K562 (cell line): Measurements from ENCODE around the gene CLPSL2. TPM values are rescaled to one million over a fixed set of nuclear protein-coding genes. Genes with fewer than 3 reads are reported as not detected.

Experiments used
- ATAC-seq: fragments of 200-7000 bp; cut with Tn5 transposase; 3 replicates; pipeline ENCODE4 v1.9.1; 2020; ENCODE audit warnings: moderate library complexity
- BruUV-seq: library from RNA; stranded (reverse); fragments of 400-500 nt; replicated peaks from 2 replicates; lab custom pipeline; 2021; lab: Mats Ljungman, UMichigan
- CTCF ChIA-PET: fragments of 300-600 bp; formaldehyde crosslinking; extraction: SDS; loops from one replicate; lab custom pipeline; 2021; ENCODE audit warnings: low intra/inter-chr PET ratio; lab: Yijun Ruan, JAX
- POLR2A ChIA-PET: fragments of 300-600, 350-650 bp; sonication (Branson Sonifier 250); formaldehyde crosslinking; extraction: SDS; loops from one replicate; lab custom pipeline; 2021; ENCODE audit warnings: antibody characterized with exemption, inconsistent platforms; lab: Yijun Ruan, JAX
- DNase-seq, 4 experiments: peaks; one replicate each; pipeline versions ENCODE4 v3.0.0 to v3.0.0-alpha.2; 2011 to 2018; ENCODE audit warnings: low spot score in 3 of 4, mixed read lengths in 3 of 4; ENCODE audit errors: extremely low read depth in 1 of 4
- FAIRE-seq: peaks from 2 replicates; lab custom pipeline; 2011; peaks lifted over from hg19 to GRCh38; lab: Jason Lieb, UNC
- H2AFZ ChIP-seq: 2 replicates; pipeline ENCODE4 v1.6.0; 2011; ENCODE audit warnings: low read depth, low read length, control low read depth, inconsistent platforms
- H3K27ac ChIP-seq: fragments of 200-600 bp; 3 replicates; pipeline ENCODE4 v1.8.0; 2011; ENCODE audit warnings: low read depth, mild to moderate bottlenecking, control low read depth, inconsistent platforms, low read length, moderate library complexity, mixed read lengths; ENCODE audit errors: extremely low read depth
- H3K27me3 ChIP-seq, 2 experiments: fragments of 300-600 bp in 1 of 2; 2 replicates in 1 of 2; 3 replicates in 1 of 2; pipeline versions ENCODE4 v1.6.0 to v1.8.0; 2011; ENCODE audit warnings: inconsistent platforms in 2 of 2, low read length in 2 of 2, mild to moderate bottlenecking in 1 of 2, mixed read lengths in 1 of 2, moderate library complexity in 1 of 2; ENCODE audit not compliant: control insufficient read depth in 2 of 2, insufficient read depth in 2 of 2
- H3K36me3 ChIP-seq: fragments of 300-600 bp; 3 replicates; pipeline ENCODE4 v1.8.0; 2011; ENCODE audit warnings: mild to moderate bottlenecking, low read length, inconsistent platforms; ENCODE audit not compliant: control insufficient read depth, insufficient read depth
- H3K4me1 ChIP-seq, 2 experiments: fragments of 200-600 bp in 1 of 2; replicated peaks in 1 of 2; 2 replicates in 1 of 2; 3 replicates in 1 of 2; pipeline versions ENCODE4 v1.5.1 to v1.8.0; 2011; ENCODE audit warnings: inconsistent platforms in 2 of 2, low read length in 2 of 2, mild to moderate bottlenecking in 1 of 2, mixed read lengths in 1 of 2, moderate library complexity in 1 of 2; ENCODE audit not compliant: control insufficient read depth in 2 of 2, insufficient read depth in 2 of 2
- H3K4me2 ChIP-seq: 2 replicates; pipeline ENCODE4 v1.6.1; 2011; ENCODE audit warnings: low read length, control low read depth, inconsistent platforms, mixed read lengths; ENCODE audit not compliant: insufficient read depth
- H3K4me3 ChIP-seq: fragments of 200-600 bp; sonication (generic), shearing (Covaris generic); 2 replicates; pipeline ENCODE4 v1.5.1; 2016; ENCODE audit warnings: control low read depth, inconsistent platforms
- H3K79me2 ChIP-seq: fragments of 200-600 bp; 3 replicates; pipeline ENCODE4 v1.8.0; 2011; ENCODE audit warnings: low read length, inconsistent platforms; ENCODE audit not compliant: control insufficient read depth, insufficient read depth
- H3K9ac ChIP-seq, 2 experiments: 2 replicates each; pipeline versions ENCODE4 v1.6.0 to v1.6.1; 2011; ENCODE audit warnings: low read depth in 2 of 2, low read length in 2 of 2, control low read depth in 1 of 2, inconsistent platforms in 1 of 2, mild to moderate bottlenecking in 1 of 2, mixed read lengths in 1 of 2; ENCODE audit not compliant: insufficient read depth in 1 of 2
- H3K9me1 ChIP-seq: one replicate; pipeline ENCODE4 v1.6.0; 2011; ENCODE audit warnings: inconsistent platforms, mild to moderate bottlenecking, low read length, moderate library complexity; ENCODE audit not compliant: control insufficient read depth, insufficient read depth
- H3K9me3 ChIP-seq: replicated peaks from 2 replicates; pipeline ENCODE4 v1.5.1; 2011; ENCODE audit warnings: low read depth, low read length, inconsistent platforms; ENCODE audit not compliant: control insufficient read depth, insufficient read depth
- H4K20me1 ChIP-seq: replicated peaks from 2 replicates; pipeline ENCODE4 v1.6.1; 2011; ENCODE audit warnings: low read length, inconsistent platforms, mixed read lengths; ENCODE audit not compliant: control insufficient read depth, insufficient read depth
- BHLHE40 ChIP-seq: IDR thresholded peaks from 2 replicates; pipeline ENCODE4 v1.6.1; 2011; ENCODE audit warnings: low read length, improper control_type of control experiment
- CBFA2T2 ChIP-seq: fragments of 450-650 bp; conservative IDR thresholded peaks from 2 replicates; pipeline ENCODE4 v1.6.1; 2017; ENCODE audit warnings: mild to moderate bottlenecking
- FOSL1 ChIP-seq: fragments of 200-800 bp; sonication (Bioruptor generic); conservative IDR thresholded peaks from 2 replicates; pipeline ENCODE4 v1.6.1; 2016; ENCODE audit warnings: missing genetic modification characterization, missing compliant biosample characterization
- GATAD2A ChIP-seq: fragments of 450-650 bp; IDR thresholded peaks from 2 replicates; pipeline ENCODE4 v1.6.1; 2017
- HLTF ChIP-seq: fragments of 450-650 bp; IDR thresholded peaks from 2 replicates; pipeline ENCODE4 v1.6.1; 2016
- HMGN3 ChIP-seq: IDR thresholded peaks from 2 replicates; pipeline ENCODE4 v1.6.1; 2011; ENCODE audit warnings: borderline replicate concordance, low read depth, mild to moderate bottlenecking, mixed read lengths, low read length; ENCODE audit not compliant: insufficient read length; ENCODE audit errors: extremely low read depth
- IFI16 ChIP-seq: fragments of 250-450 bp; sonication (Bioruptor Pico); IDR thresholded peaks from 2 replicates; pipeline ENCODE4 v2.1.2; 2022; ENCODE audit warnings: mild to moderate bottlenecking, inconsistent platforms
- JUN ChIP-seq, 2 experiments: sonication (generic) in 1 of 2; formaldehyde crosslinking in 1 of 2; IDR thresholded peaks; 2 replicates each; pipeline versions ENCODE4 v1.6.1 to v1.8.0; 2012 to 2022; ENCODE audit warnings: borderline replicate concordance in 2 of 2, mild to moderate bottlenecking in 2 of 2, improper control_type of control experiment in 1 of 2, low read depth in 1 of 2, low read length in 1 of 2, missing genetic modification reagents in 1 of 2
- KDM5B ChIP-seq: fragments of 200-600 bp; sonication (generic); IDR thresholded peaks from 2 replicates; pipeline ENCODE4 v1.6.1; 2012; ENCODE audit warnings: low read depth, mild to moderate bottlenecking, moderate library complexity, low read length, control low read depth, inconsistent platforms; ENCODE audit not compliant: insufficient replicate concordance
- KHSRP ChIP-seq: fragments of 450-650 bp; IDR thresholded peaks from 2 replicates; pipeline ENCODE4 v1.6.1; 2017
- KLF6 ChIP-seq: fragments of 250-450 bp; sonication (Bioruptor Pico); IDR thresholded peaks from 2 replicates; pipeline ENCODE4 v1.4.0; 2020; ENCODE audit warnings: mild to moderate bottlenecking, moderate library complexity, borderline replicate concordance
- NR2C1 ChIP-seq, 2 experiments: fragments of 450-650 bp; IDR thresholded peaks; 2 replicates each; pipeline ENCODE4 v1.6.1; 2017; ENCODE audit warnings: mild to moderate bottlenecking in 2 of 2, antibody characterized with exemption in 1 of 2, inconsistent platforms in 1 of 2, missing compliant biosample characterization in 1 of 2, missing genetic modification characterization in 1 of 2
- NR4A1 ChIP-seq, 2 experiments: fragments of 250-450 bp in 1 of 2; fragments of 450-650 bp in 1 of 2; sonication (Bioruptor Pico) in 1 of 2; IDR thresholded peaks; 2 replicates each; pipeline versions ENCODE4 v1.4.0 to v1.6.1; 2016 to 2020; ENCODE audit warnings: mild to moderate bottlenecking in 2 of 2, missing compliant biosample characterization in 1 of 2, missing genetic modification characterization in 1 of 2, moderate library complexity in 1 of 2
- NRF1 ChIP-seq, 2 experiments: fragments of 450-650 bp; IDR thresholded peaks in 1 of 2; conservative IDR thresholded peaks in 1 of 2; 2 replicates each; pipeline ENCODE4 v1.6.1; 2014; ENCODE audit warnings: mild to moderate bottlenecking in 2 of 2
- RAD51 ChIP-seq: fragments of 450-650 bp; IDR thresholded peaks from 2 replicates; pipeline ENCODE4 v1.7.1; 2016; ENCODE audit warnings: low read depth, mild to moderate bottlenecking, borderline replicate concordance
- TOE1 ChIP-seq, 2 experiments: fragments of 450-650 bp in 1 of 2; sonication (generic) in 1 of 2; formaldehyde crosslinking in 1 of 2; IDR thresholded peaks; 2 replicates each; pipeline versions ENCODE4 v1.7.1 to v1.8.0; 2016 to 2022; ENCODE audit warnings: borderline replicate concordance in 2 of 2, mild to moderate bottlenecking in 2 of 2, antibody characterized with exemption in 1 of 2, inconsistent platforms in 1 of 2, low read depth in 1 of 2, missing genetic modification reagents in 1 of 2, moderate library complexity in 1 of 2
- ZBTB43 ChIP-seq: sonication (generic); formaldehyde crosslinking; IDR thresholded peaks from 2 replicates; pipeline ENCODE4 v1.8.0; 2023; ENCODE audit warnings: mild to moderate bottlenecking, missing genetic modification reagents
- ZFPM2 ChIP-seq: fragments of 250-450 bp; sonication (Bioruptor Pico); IDR thresholded peaks from 2 replicates; pipeline ENCODE4 v1.5.1; 2022; ENCODE audit warnings: mild to moderate bottlenecking
- ZNF77 ChIP-seq: fragments of 250-450 bp; sonication (Bioruptor Pico); IDR thresholded peaks from 2 replicates; pipeline ENCODE4 v1.5.0; 2020
- WGBS: fragments of 100-300 bp; shearing (Covaris generic); methylation state at CpG from one replicate; pipeline ENCODE4 v1.1.6; 2016; ENCODE audit warnings: low coverage, mixed read lengths; ENCODE audit not compliant: insufficient coverage; ENCODE audit errors: missing lambda C conversion rate; 5-methylcytosine and 5-hydroxymethylcytosine counted together
- in situ Hi-C: fragments of 300-500 bp; cut with MboI; formaldehyde crosslinking; loops from 4 replicates; pipeline ENCODE4 v1.15.0; 2018; ENCODE audit warnings: inconsistent platforms, mixed read lengths
- intact Hi-C: fragments of 100-400 bp; cut with micrococcal nuclease; formaldehyde crosslinking; loops from 2 replicates; pipeline ENCODE4 v1.14.2; 2022
- polyA plus RNA-seq, 8 experiments: library from polyadenylated mRNA; depleted of rRNA in 4 of 8; stranded (reverse) in 5 of 8; unstranded in 3 of 8; fragments of >200 nt; fragmentation: Nextera tagmentation in 2 of 8; fragmentation: Illumina TruSeq in 1 of 8; extraction: Ambion mirVana in 2 of 8; extraction: Trizol in 1 of 8; gene quantifications; 2 replicates each; pipeline versions ENCODE4 v1.2.1 to v1.2.3, GENCODE V29; 2011 to 2014; ENCODE audit warnings: inconsistent platforms in 1 of 8, missing spikeins in 1 of 8
- total RNA-seq, 7 experiments: library from RNA; depleted of rRNA in 6 of 7; stranded (reverse); fragments of >200 nt in 6 of 7; fragmentation: Illumina TruSeq in 2 of 7; extraction: Trizol in 2 of 7; gene quantifications; 2 replicates each; pipeline versions ENCODE4 v1.2.1 to v1.2.3, GENCODE V29; 2011 to 2021; ENCODE audit warnings: low replicate concordance in 1 of 7
- TF ChIP-seq, protein P1 (sequence below): fragments of 450-650 bp; formaldehyde crosslinking; IDR thresholded peaks from 2 replicates; pipeline ENCODE4 v1.4.0; 2020; ENCODE audit warnings: mild to moderate bottlenecking, mixed read lengths

The CLPSL2 gene
- total and polyA plus RNA-seq, 9 of the 15 experiments (the other 6 are each of a cell fraction or from before 2014, with no cell fraction given), result not detected

- Histone ChIP-seq H3K9me1 (no peaks in the 10 kb centered on the region), H3K4me2 (no peak overlapping the region), H3K27ac (no peak overlapping the region), H3K79me2 (no peaks in the 10 kb centered on the region), H3K4me3 (no peak overlapping the region), H2AFZ (no peak overlapping the region), H4K20me1 (no peaks in the 10 kb centered on the region), H3K36me3 (no peaks in the 10 kb centered on the region), H3K4me1 (no peaks in the 10 kb centered on the region), H3K9me3 (peaks cover 7% of the 10 kb centered on the region), H3K9ac (no peak overlapping the region), H3K27me3 (peaks cover 46 to 83% of the 10 kb centered on the region in 2 experiments)
- FAIRE-seq (no peak), ATAC-seq (no peak), DNase-seq (no peak)
- no TSS peak for BruUV-seq
- TF ChIP-seq GATAD2A, result no peak
- TF ChIP-seq BHLHE40, result 0 out of 2 replicates have a peak, but pooled peaks have one; percentile 25
- peak; percentile 62; the same call in 1 of the 2 replicates for TF ChIP-seq TOE1 (IDR thresholded peaks at IDR 0.05; ENCODE audit: borderline replicate concordance)
- TF ChIP-seq TOE1 (CRISPR knock-in tag; IDR thresholded peaks at IDR 0.05; ENCODE audit: borderline replicate concordance, low read depth), result no peak
- peak; percentile 85 for TF ChIP-seq RAD51
- no peak for TF ChIP-seq ZNF77 (CRISPR knock-in tag)
- no peak for TF ChIP-seq ZFPM2 (CRISPR knock-in tag)
- no peak for TF ChIP-seq NRF1 (conservative IDR thresholded peaks at IDR 0.05 in 1 of 2, IDR thresholded peaks at IDR 0.05 in 1 of 2)
- TF ChIP-seq FOSL1, result no peak
- TF ChIP-seq HLTF, result no peak
- TF ChIP-seq NR2C1 (IDR thresholded peaks at IDR 0.05), result no peak
- TF ChIP-seq NR2C1 (tag; IDR thresholded peaks at IDR 0.05), result no peak
- no peak for TF ChIP-seq KDM5B
- peak; percentile 56 for TF ChIP-seq CBFA2T2
- TF ChIP-seq HMGN3, result no peak
- no peak for TF ChIP-seq JUN (IDR thresholded peaks at IDR 0.05; ENCODE audit: borderline replicate concordance, low read depth, low read length)
- no peak for TF ChIP-seq JUN (CRISPR knock-in tag; IDR thresholded peaks at IDR 0.05; ENCODE audit: borderline replicate concordance)
- TF ChIP-seq, protein P1, sequence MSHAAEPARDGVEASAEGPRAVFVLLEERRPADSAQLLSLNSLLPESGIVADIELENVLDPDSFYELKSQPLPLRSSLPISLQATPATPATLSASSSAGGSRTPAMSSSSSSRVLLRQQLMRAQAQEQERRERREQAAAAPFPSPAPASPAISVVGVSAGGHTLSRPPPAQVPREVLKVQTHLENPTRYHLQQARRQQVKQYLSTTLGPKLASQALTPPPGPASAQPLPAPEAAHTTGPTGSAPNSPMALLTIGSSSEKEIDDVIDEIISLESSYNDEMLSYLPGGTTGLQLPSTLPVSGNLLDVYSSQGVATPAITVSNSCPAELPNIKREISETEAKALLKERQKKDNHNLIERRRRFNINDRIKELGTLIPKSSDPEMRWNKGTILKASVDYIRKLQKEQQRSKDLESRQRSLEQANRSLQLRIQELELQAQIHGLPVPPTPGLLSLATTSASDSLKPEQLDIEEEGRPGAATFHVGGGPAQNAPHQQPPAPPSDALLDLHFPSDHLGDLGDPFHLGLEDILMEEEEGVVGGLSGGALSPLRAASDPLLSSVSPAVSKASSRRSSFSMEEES, result peak; percentile 95
- TF ChIP-seq KLF6 (CRISPR knock-in tag), result no peak
- TF ChIP-seq IFI16, result no peak
- no peak for TF ChIP-seq ZBTB43 (CRISPR knock-in tag)
- TF ChIP-seq KHSRP, result no peak
- no peak for TF ChIP-seq NR4A1 (CRISPR knock-in tag; IDR thresholded peaks at IDR 0.05)
- TF ChIP-seq NR4A1 (tag; IDR thresholded peaks at IDR 0.05), result no peak
- WGBS, result 5% methylated on average over 4 of the region's 4 CpGs
- ChIA-PET POLR2A (interaction anchor here (0.7 to 0.8 kb wide), 2 partner anchors 241 to 255 kb away, joined by 4 read pairs; no protein-coding TSS in a partner anchor), CTCF (interaction anchor here (0.6 kb wide), 1 partner anchor 143 kb away, joined by 3 read pairs; no protein-coding TSS in a partner anchor)
- intact Hi-C loops, result no loop called here
- in situ Hi-C loops, result no loop called here
Measured at GRCh38 chr6:35752330-35752729, 24.1 kb upstream of the CLPSL2 start.
